K562 (cell line): ENCODE measurements around the gene LTBR. TPM values are rescaled to one million over a fixed set of nuclear protein-coding genes. Genes with fewer than 3 reads are reported as not detected.

Experiments used
- HDAC6 ChIP-seq: IDR thresholded peaks from 2 replicates; pipeline ENCODE4 v1.6.1; 2012; ENCODE audit warnings: low read depth, mild to moderate bottlenecking, control low read depth, inconsistent platforms, low read length, moderate library complexity
- HLTF ChIP-seq: fragments of 450-650 bp; IDR thresholded peaks from 2 replicates; pipeline ENCODE4 v1.6.1; 2016
- HSF4 ChIP-seq: fragments of 250-450 bp; sonication (Bioruptor Pico); IDR thresholded peaks from 2 replicates; pipeline ENCODE4 v2.1.2; 2022; ENCODE audit warnings: mild to moderate bottlenecking, moderate library complexity, borderline replicate concordance
- SLC30A9 ChIP-seq: fragments of 250-450 bp; sonication (Bioruptor Pico); IDR thresholded peaks from 2 replicates; pipeline ENCODE4 v1.8.0; 2022; ENCODE audit warnings: mild to moderate bottlenecking, moderate library complexity
- polyA plus RNA-seq, 8 experiments: library from polyadenylated mRNA; depleted of rRNA in 4 of 8; stranded (reverse) in 5 of 8; unstranded in 3 of 8; fragments of >200 nt; fragmentation: Nextera tagmentation in 2 of 8; fragmentation: Illumina TruSeq in 1 of 8; extraction: Ambion mirVana in 2 of 8; extraction: Trizol in 1 of 8; gene quantifications; 2 replicates each; pipeline versions ENCODE4 v1.2.1 to v1.2.3, GENCODE V29; 2011 to 2014; ENCODE audit warnings: inconsistent platforms in 1 of 8, missing spikeins in 1 of 8
- total RNA-seq, 7 experiments: library from RNA; depleted of rRNA in 6 of 7; stranded (reverse); fragments of >200 nt in 6 of 7; fragmentation: Illumina TruSeq in 2 of 7; extraction: Trizol in 2 of 7; gene quantifications; 2 replicates each; pipeline versions ENCODE4 v1.2.1 to v1.2.3, GENCODE V29; 2011 to 2021; ENCODE audit warnings: low replicate concordance in 1 of 7
- TF ChIP-seq, protein P1 (sequence below): conservative IDR thresholded peaks from 2 replicates; pipeline ENCODE4 v1.6.1; 2011; ENCODE audit warnings: low read depth, mild to moderate bottlenecking, low read length; ENCODE audit not compliant: control insufficient read depth
- TF ChIP-seq, protein P2 (sequence below): fragments of 250-450 bp; sonication (Bioruptor Pico); IDR thresholded peaks from 2 replicates; pipeline ENCODE4 v1.8.0; 2021; ENCODE audit warnings: mild to moderate bottlenecking, moderate library complexity
- TF ChIP-seq, protein P3 (sequence below): fragments of 250-450 bp; sonication (Bioruptor Pico); IDR thresholded peaks from 2 replicates; pipeline ENCODE4 v1.8.0; 2022; ENCODE audit warnings: inconsistent platforms
- TF ChIP-seq, protein P4 (sequence below): fragments of 450-650 bp; IDR thresholded peaks from 2 replicates; pipeline ENCODE4 v1.6.1; 2016; ENCODE audit warnings: mild to moderate bottlenecking, moderate library complexity

The LTBR gene
- total and polyA plus RNA-seq, 9 of the 15 experiments (the other 6 are each of a cell fraction or from before 2014, with no cell fraction given), result 0.96 to 69.0 (median 35.3) TPM

DNA sequence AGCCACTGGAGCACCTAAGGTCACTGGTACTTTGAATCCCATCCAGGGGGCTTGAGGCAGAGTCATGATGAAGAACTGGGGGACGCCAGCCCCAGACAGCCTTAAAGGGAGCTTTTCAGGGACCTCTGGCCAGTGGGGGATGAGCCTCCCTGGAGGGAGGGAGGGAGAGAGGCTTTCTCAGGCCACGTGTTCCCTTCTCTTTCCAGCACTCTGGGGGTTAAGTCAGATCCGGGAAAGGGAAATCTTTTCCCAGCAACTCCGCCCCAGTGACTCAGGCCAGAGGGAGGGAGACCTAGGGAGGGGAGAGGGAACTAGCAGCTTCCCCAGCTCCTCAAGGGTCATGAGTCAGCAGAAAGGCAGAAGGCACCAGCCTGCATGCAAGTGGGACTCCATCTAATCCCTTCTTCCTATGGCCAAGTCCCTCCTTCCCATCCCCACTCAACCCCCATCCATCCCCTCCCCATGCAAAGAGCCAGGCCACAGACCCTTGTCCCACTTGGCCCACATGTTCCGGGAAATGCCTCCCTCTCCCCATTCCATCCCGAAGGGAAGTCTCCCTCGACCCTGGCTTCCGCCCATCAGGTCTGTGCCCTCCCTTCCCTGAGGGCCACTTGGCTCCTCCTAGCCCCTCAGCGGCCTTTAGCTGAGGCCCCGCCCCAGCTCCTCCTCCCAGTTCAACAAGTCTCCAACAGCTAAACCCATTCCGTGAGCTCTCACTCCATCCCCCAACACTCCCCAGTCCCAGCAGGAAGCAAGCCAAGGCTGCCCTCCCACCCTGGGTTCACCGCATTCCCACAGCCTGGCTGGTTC lies 47.7 kb upstream of the LTBR start (continued):
- TF ChIP-seq, protein P1, sequence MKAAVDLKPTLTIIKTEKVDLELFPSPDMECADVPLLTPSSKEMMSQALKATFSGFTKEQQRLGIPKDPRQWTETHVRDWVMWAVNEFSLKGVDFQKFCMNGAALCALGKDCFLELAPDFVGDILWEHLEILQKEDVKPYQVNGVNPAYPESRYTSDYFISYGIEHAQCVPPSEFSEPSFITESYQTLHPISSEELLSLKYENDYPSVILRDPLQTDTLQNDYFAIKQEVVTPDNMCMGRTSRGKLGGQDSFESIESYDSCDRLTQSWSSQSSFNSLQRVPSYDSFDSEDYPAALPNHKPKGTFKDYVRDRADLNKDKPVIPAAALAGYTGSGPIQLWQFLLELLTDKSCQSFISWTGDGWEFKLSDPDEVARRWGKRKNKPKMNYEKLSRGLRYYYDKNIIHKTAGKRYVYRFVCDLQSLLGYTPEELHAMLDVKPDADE, result no peak
- TF ChIP-seq HLTF (no peak; the same call in 1 of the 2 replicates), HSF4 (CRISPR knock-in tag) (no peak), SLC30A9 (CRISPR knock-in tag) (no peak), HDAC6 (no peak)
- TF ChIP-seq, protein P2, sequence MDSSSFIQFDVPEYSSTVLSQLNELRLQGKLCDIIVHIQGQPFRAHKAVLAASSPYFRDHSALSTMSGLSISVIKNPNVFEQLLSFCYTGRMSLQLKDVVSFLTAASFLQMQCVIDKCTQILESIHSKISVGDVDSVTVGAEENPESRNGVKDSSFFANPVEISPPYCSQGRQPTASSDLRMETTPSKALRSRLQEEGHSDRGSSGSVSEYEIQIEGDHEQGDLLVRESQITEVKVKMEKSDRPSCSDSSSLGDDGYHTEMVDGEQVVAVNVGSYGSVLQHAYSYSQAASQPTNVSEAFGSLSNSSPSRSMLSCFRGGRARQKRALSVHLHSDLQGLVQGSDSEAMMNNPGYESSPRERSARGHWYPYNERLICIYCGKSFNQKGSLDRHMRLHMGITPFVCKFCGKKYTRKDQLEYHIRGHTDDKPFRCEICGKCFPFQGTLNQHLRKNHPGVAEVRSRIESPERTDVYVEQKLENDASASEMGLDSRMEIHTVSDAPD (CRISPR knock-in tag), result no peak
- TF ChIP-seq, protein P3, sequence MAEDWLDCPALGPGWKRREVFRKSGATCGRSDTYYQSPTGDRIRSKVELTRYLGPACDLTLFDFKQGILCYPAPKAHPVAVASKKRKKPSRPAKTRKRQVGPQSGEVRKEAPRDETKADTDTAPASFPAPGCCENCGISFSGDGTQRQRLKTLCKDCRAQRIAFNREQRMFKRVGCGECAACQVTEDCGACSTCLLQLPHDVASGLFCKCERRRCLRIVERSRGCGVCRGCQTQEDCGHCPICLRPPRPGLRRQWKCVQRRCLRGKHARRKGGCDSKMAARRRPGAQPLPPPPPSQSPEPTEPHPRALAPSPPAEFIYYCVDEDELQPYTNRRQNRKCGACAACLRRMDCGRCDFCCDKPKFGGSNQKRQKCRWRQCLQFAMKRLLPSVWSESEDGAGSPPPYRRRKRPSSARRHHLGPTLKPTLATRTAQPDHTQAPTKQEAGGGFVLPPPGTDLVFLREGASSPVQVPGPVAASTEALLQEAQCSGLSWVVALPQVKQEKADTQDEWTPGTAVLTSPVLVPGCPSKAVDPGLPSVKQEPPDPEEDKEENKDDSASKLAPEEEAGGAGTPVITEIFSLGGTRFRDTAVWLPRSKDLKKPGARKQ (CRISPR knock-in tag), result no peak
- TF ChIP-seq, protein P4, sequence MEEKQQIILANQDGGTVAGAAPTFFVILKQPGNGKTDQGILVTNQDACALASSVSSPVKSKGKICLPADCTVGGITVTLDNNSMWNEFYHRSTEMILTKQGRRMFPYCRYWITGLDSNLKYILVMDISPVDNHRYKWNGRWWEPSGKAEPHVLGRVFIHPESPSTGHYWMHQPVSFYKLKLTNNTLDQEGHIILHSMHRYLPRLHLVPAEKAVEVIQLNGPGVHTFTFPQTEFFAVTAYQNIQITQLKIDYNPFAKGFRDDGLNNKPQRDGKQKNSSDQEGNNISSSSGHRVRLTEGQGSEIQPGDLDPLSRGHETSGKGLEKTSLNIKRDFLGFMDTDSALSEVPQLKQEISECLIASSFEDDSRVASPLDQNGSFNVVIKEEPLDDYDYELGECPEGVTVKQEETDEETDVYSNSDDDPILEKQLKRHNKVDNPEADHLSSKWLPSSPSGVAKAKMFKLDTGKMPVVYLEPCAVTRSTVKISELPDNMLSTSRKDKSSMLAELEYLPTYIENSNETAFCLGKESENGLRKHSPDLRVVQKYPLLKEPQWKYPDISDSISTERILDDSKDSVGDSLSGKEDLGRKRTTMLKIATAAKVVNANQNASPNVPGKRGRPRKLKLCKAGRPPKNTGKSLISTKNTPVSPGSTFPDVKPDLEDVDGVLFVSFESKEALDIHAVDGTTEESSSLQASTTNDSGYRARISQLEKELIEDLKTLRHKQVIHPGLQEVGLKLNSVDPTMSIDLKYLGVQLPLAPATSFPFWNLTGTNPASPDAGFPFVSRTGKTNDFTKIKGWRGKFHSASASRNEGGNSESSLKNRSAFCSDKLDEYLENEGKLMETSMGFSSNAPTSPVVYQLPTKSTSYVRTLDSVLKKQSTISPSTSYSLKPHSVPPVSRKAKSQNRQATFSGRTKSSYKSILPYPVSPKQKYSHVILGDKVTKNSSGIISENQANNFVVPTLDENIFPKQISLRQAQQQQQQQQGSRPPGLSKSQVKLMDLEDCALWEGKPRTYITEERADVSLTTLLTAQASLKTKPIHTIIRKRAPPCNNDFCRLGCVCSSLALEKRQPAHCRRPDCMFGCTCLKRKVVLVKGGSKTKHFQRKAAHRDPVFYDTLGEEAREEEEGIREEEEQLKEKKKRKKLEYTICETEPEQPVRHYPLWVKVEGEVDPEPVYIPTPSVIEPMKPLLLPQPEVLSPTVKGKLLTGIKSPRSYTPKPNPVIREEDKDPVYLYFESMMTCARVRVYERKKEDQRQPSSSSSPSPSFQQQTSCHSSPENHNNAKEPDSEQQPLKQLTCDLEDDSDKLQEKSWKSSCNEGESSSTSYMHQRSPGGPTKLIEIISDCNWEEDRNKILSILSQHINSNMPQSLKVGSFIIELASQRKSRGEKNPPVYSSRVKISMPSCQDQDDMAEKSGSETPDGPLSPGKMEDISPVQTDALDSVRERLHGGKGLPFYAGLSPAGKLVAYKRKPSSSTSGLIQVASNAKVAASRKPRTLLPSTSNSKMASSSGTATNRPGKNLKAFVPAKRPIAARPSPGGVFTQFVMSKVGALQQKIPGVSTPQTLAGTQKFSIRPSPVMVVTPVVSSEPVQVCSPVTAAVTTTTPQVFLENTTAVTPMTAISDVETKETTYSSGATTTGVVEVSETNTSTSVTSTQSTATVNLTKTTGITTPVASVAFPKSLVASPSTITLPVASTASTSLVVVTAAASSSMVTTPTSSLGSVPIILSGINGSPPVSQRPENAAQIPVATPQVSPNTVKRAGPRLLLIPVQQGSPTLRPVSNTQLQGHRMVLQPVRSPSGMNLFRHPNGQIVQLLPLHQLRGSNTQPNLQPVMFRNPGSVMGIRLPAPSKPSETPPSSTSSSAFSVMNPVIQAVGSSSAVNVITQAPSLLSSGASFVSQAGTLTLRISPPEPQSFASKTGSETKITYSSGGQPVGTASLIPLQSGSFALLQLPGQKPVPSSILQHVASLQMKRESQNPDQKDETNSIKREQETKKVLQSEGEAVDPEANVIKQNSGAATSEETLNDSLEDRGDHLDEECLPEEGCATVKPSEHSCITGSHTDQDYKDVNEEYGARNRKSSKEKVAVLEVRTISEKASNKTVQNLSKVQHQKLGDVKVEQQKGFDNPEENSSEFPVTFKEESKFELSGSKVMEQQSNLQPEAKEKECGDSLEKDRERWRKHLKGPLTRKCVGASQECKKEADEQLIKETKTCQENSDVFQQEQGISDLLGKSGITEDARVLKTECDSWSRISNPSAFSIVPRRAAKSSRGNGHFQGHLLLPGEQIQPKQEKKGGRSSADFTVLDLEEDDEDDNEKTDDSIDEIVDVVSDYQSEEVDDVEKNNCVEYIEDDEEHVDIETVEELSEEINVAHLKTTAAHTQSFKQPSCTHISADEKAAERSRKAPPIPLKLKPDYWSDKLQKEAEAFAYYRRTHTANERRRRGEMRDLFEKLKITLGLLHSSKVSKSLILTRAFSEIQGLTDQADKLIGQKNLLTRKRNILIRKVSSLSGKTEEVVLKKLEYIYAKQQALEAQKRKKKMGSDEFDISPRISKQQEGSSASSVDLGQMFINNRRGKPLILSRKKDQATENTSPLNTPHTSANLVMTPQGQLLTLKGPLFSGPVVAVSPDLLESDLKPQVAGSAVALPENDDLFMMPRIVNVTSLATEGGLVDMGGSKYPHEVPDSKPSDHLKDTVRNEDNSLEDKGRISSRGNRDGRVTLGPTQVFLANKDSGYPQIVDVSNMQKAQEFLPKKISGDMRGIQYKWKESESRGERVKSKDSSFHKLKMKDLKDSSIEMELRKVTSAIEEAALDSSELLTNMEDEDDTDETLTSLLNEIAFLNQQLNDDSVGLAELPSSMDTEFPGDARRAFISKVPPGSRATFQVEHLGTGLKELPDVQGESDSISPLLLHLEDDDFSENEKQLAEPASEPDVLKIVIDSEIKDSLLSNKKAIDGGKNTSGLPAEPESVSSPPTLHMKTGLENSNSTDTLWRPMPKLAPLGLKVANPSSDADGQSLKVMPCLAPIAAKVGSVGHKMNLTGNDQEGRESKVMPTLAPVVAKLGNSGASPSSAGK, result peak; percentile 73
